PFSK-1 (cell line): ENCODE data around the gene SLCO1C1.

Experiments
- FOXP2 ChIP-seq: optimal IDR thresholded peaks from 2 replicates; pipeline ENCODE3; 2011; ENCODE audit warnings: borderline replicate concordance, control low read depth, inconsistent platforms; ENCODE audit not compliant: insufficient read depth; ENCODE audit errors: extremely low read length, extremely low read depth
- SIN3A ChIP-seq: IDR thresholded peaks from 2 replicates; pipeline ENCODE4 v1.6.1; 2012; ENCODE audit warnings: mild to moderate bottlenecking, low read length, moderate library complexity, borderline replicate concordance; ENCODE audit not compliant: insufficient read depth
- TF ChIP-seq, protein P1 (sequence below), 2 experiments: IDR thresholded peaks; 2 replicates each; pipeline versions ENCODE4 v1.6.1 to v1.8.0; 2011 to 2012; ENCODE audit warnings: low read depth in 2 of 2, low read length in 2 of 2, control low read depth in 1 of 2, inconsistent platforms in 1 of 2, mild to moderate bottlenecking in 1 of 2, moderate library complexity in 1 of 2; ENCODE audit not compliant: insufficient read depth in 1 of 2

GRCh38 chr12:20800160-20800559, 105.0 kb downstream of the SLCO1C1 start:
- TF ChIP-seq FOXP2: no peak
- TF ChIP-seq, protein P1, sequence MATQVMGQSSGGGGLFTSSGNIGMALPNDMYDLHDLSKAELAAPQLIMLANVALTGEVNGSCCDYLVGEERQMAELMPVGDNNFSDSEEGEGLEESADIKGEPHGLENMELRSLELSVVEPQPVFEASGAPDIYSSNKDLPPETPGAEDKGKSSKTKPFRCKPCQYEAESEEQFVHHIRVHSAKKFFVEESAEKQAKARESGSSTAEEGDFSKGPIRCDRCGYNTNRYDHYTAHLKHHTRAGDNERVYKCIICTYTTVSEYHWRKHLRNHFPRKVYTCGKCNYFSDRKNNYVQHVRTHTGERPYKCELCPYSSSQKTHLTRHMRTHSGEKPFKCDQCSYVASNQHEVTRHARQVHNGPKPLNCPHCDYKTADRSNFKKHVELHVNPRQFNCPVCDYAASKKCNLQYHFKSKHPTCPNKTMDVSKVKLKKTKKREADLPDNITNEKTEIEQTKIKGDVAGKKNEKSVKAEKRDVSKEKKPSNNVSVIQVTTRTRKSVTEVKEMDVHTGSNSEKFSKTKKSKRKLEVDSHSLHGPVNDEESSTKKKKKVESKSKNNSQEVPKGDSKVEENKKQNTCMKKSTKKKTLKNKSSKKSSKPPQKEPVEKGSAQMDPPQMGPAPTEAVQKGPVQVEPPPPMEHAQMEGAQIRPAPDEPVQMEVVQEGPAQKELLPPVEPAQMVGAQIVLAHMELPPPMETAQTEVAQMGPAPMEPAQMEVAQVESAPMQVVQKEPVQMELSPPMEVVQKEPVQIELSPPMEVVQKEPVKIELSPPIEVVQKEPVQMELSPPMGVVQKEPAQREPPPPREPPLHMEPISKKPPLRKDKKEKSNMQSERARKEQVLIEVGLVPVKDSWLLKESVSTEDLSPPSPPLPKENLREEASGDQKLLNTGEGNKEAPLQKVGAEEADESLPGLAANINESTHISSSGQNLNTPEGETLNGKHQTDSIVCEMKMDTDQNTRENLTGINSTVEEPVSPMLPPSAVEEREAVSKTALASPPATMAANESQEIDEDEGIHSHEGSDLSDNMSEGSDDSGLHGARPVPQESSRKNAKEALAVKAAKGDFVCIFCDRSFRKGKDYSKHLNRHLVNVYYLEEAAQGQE (IDR thresholded peaks at IDR 0.05; ENCODE audit: insufficient read depth in 1 of 2, low read depth in 2 of 2, low read length in 2 of 2): no peak
- no peak for TF ChIP-seq SIN3A
